ENCODE measurements around the gene AGPAT4.

Gene AGPAT4

GRCh38 chr6:161215876-161216615 is 57.8 kb downstream of the AGPAT4 start:
- no peak for TF ChIP-seq CTCF (IDR thresholded peaks at IDR 0.05; ENCODE audit: control insufficient read depth, extremely low read depth, insufficient read depth)
- DNase-seq (ENCODE audit: low read depth), result no peak
- no peak overlapping the region for H3K4me3 ChIP-seq (ENCODE audit: low read depth, low read length)

- TF ChIP-seq CTCF (IDR thresholded peaks at IDR 0.05; ENCODE audit: control insufficient read depth, extremely low read depth, insufficient read depth), result no peak
- no peak for DNase-seq (ENCODE audit: low read depth)
These were observed 58.7 kb downstream of the AGPAT4 start for GRCh38 chr6:161215193-161215592.

GRCh38 chr6:161214722-161215121 is 59.1 kb downstream of the AGPAT4 start:
- no peak for DNase-seq (ENCODE audit: low read depth)
- H3K4me3 ChIP-seq (ENCODE audit: low read depth, low read length), result no peak overlapping the region
- TF ChIP-seq CTCF (IDR thresholded peaks at IDR 0.05; ENCODE audit: control insufficient read depth, extremely low read depth, insufficient read depth), result no peak

More at GRCh38 chr6:161215193-161215592, 58.7 kb downstream of the AGPAT4 start:
- no peak overlapping the region for H3K4me3 ChIP-seq (ENCODE audit: low read depth, low read length)

- H3K4me3 ChIP-seq (ENCODE audit: low read depth, low read length), result no peak overlapping the region
- no peak for DNase-seq (ENCODE audit: low read depth)
- TF ChIP-seq CTCF (IDR thresholded peaks at IDR 0.05; ENCODE audit: control insufficient read depth, extremely low read depth, insufficient read depth), result no peak
These were observed 61.0 kb downstream of the AGPAT4 start for GRCh38 chr6:161212902-161213301.

- no peak for TF ChIP-seq CTCF (IDR thresholded peaks at IDR 0.05; ENCODE audit: control insufficient read depth, extremely low read depth, insufficient read depth)
- no peak for DNase-seq (ENCODE audit: low read depth)
- no peak overlapping the region for H3K4me3 ChIP-seq (ENCODE audit: low read depth, low read length)
These were observed 62.4 kb downstream of the AGPAT4 start for GRCh38 chr6:161211380-161212035.

GRCh38 chr6:161210857-161211256 is 63.0 kb downstream of the AGPAT4 start:
- DNase-seq (ENCODE audit: low read depth), result no peak
- TF ChIP-seq CTCF (IDR thresholded peaks at IDR 0.05; ENCODE audit: control insufficient read depth, extremely low read depth, insufficient read depth), result no peak

More at GRCh38 chr6:161210857-161211256, 63.0 kb downstream of the AGPAT4 start:
- no peak overlapping the region for H3K4me3 ChIP-seq (ENCODE audit: low read depth, low read length)
